Astrocyte (in vitro differentiated cells and primary cell): ENCODE results near the gene ZNRF1. TPM values are rescaled to one million over a fixed set of nuclear protein-coding genes. Genes with fewer than 3 reads are reported as not detected.

ENCODE experiments used
- DNase-seq: peaks from one replicate; pipeline ENCODE4 v3.0.0-alpha.2; 2010; ENCODE audit warnings: low read depth
- FAIRE-seq: peaks from 2 replicates; lab custom pipeline; 2011; peaks lifted over from hg19 to GRCh38; lab: Jason Lieb, UNC
- H2AFZ ChIP-seq: 2 replicates; pipeline ENCODE4 v1.6.0; 2012; ENCODE audit warnings: low read depth, low read length, inconsistent platforms
- H3K27ac ChIP-seq: 2 replicates; pipeline ENCODE4 v1.5.1; 2011; ENCODE audit warnings: low read depth, low read length, inconsistent platforms
- H3K27me3 ChIP-seq: 2 replicates; pipeline ENCODE4 v1.6.0; 2011; ENCODE audit warnings: low read length, inconsistent platforms; ENCODE audit not compliant: insufficient read depth
- H3K36me3 ChIP-seq: 2 replicates; pipeline ENCODE4 v1.5.1; 2011; ENCODE audit warnings: low read length, inconsistent platforms; ENCODE audit not compliant: insufficient read depth
- H3K4me1 ChIP-seq: 2 replicates; pipeline ENCODE4 v1.5.1; 2011; ENCODE audit warnings: low read length, inconsistent platforms; ENCODE audit not compliant: insufficient read depth
- H3K4me2 ChIP-seq: 2 replicates; pipeline ENCODE4 v1.6.0; 2012; ENCODE audit warnings: low read length, inconsistent platforms
- H3K4me3 ChIP-seq: 2 replicates; pipeline ENCODE4 v1.5.1; 2011; ENCODE audit warnings: low read depth, mild to moderate bottlenecking, low read length, inconsistent platforms; ENCODE audit not compliant: insufficient read depth
- H3K79me2 ChIP-seq: 2 replicates; pipeline ENCODE4 v1.6.0; 2012; ENCODE audit warnings: mild to moderate bottlenecking, low read length, inconsistent platforms; ENCODE audit not compliant: insufficient read depth
- H3K9ac ChIP-seq: 2 replicates; pipeline ENCODE4 v1.6.0; 2012; ENCODE audit warnings: mild to moderate bottlenecking, low read length, inconsistent platforms
- H3K9me3 ChIP-seq: 2 replicates; pipeline ENCODE4 v1.5.1; 2012; ENCODE audit warnings: low read depth, mild to moderate bottlenecking, low read length, inconsistent platforms; ENCODE audit not compliant: insufficient read depth
- H4K20me1 ChIP-seq: 2 replicates; pipeline ENCODE4 v1.6.0; 2012; ENCODE audit warnings: low read length, inconsistent platforms; ENCODE audit not compliant: insufficient read depth
- H3K27ac Mint-ChIP-seq: one replicate; pipeline ENCODE4 v1.8.0; 2021; ENCODE audit warnings: mild to moderate bottlenecking, mixed read lengths; ENCODE audit not compliant: unreplicated experiment
- H3K27me3 Mint-ChIP-seq: one replicate; pipeline ENCODE4 v1.8.0; 2021; ENCODE audit warnings: low read depth, mixed read lengths; ENCODE audit not compliant: unreplicated experiment
- H3K36me3 Mint-ChIP-seq: one replicate; pipeline ENCODE4 v1.8.0; 2021; ENCODE audit warnings: low read depth, mixed read lengths; ENCODE audit not compliant: unreplicated experiment
- H3K4me1 Mint-ChIP-seq: one replicate; pipeline ENCODE4 v1.8.0; 2021; ENCODE audit warnings: low read depth, mixed read lengths; ENCODE audit not compliant: unreplicated experiment
- H3K4me3 Mint-ChIP-seq: one replicate; pipeline ENCODE4 v1.8.0; 2021; ENCODE audit warnings: mild to moderate bottlenecking, moderate library complexity, mixed read lengths; ENCODE audit not compliant: unreplicated experiment
- H3K9me3 Mint-ChIP-seq: one replicate; pipeline ENCODE4 v1.8.0; 2021; ENCODE audit warnings: mild to moderate bottlenecking, mixed read lengths; ENCODE audit not compliant: unreplicated experiment
- CTCF ChIP-seq: IDR thresholded peaks from 2 replicates; pipeline ENCODE4 v1.5.1; 2011; ENCODE audit warnings: low read depth, mild to moderate bottlenecking, inconsistent platforms, low read length, moderate library complexity; ENCODE audit not compliant: insufficient read depth
- EZH2 ChIP-seq: IDR thresholded peaks from 2 replicates; pipeline ENCODE4 v1.6.1; 2012; ENCODE audit warnings: mild to moderate bottlenecking, low read length, inconsistent platforms; ENCODE audit not compliant: insufficient read depth
- total RNA-seq: library from RNA; stranded (reverse); gene quantifications from 2 replicates; pipeline ENCODE4 v1.2.1, GENCODE V29; 2021

ZNRF1 gene
- total RNA-seq, 1 donor from 2014 or later = 21.9 TPM

- Mint-ChIP-seq H3K27ac (no peak overlapping the region), H3K36me3 (no peaks in the 10 kb centered on the region), H3K9me3 (peaks cover 18% of the 10 kb centered on the region), H3K4me3 (no peak overlapping the region), H3K27me3 (peaks cover 39% of the 10 kb centered on the region), H3K4me1 (peaks cover 8% of the 10 kb centered on the region)
- H3K9me3 ChIP-seq = no peaks in the 10 kb centered on the region
- H3K4me2 ChIP-seq = no peak overlapping the region
- no peaks in the 10 kb centered on the region for H3K27me3 ChIP-seq
- H2AFZ ChIP-seq = no peak overlapping the region
- DNase-seq = no peak
- H4K20me1 ChIP-seq = peaks cover 14% of the 10 kb centered on the region
- peaks cover 10% of the 10 kb centered on the region for H3K4me1 ChIP-seq
- H3K27ac ChIP-seq = no peak overlapping the region
- H3K79me2 ChIP-seq = no peaks in the 10 kb centered on the region
- H3K36me3 ChIP-seq = no peaks in the 10 kb centered on the region
- H3K9ac ChIP-seq = no peak overlapping the region
- no peak for FAIRE-seq
- TF ChIP-seq CTCF (no peak), EZH2 (no peak)
- H3K4me3 ChIP-seq = no peak overlapping the region
Observed at GRCh38 chr16:75114946-75115825, 116.4 kb downstream of the ZNRF1 start.

- no peak within 1 kb of the TSS for H2AFZ ChIP-seq
- H3K4me3 ChIP-seq = peak within 1 kb of the TSS; percentile 34
- Mint-ChIP-seq H3K36me3 (no peaks in the 10 kb centered on the region), H3K4me1 (no peaks in the 10 kb centered on the region), H3K4me3 (no peak within 1 kb of the TSS), H3K27ac (no peak within 1 kb of the TSS), H3K27me3 (peaks cover 40% of the 10 kb centered on the region), H3K9me3 (peaks cover 21% of the 10 kb centered on the region)
- TF ChIP-seq CTCF = no peak
- TF ChIP-seq EZH2 = no peak
- no peaks in the 10 kb centered on the region for H3K9me3 ChIP-seq
- DNase-seq = peak; percentile 47
- H3K79me2 ChIP-seq = no peaks in the 10 kb centered on the region
- H3K36me3 ChIP-seq = no peaks in the 10 kb centered on the region
- peaks cover 10% of the 10 kb centered on the region for H4K20me1 ChIP-seq
- no peak within 1 kb of the TSS for H3K9ac ChIP-seq
- H3K27me3 ChIP-seq = no peaks in the 10 kb centered on the region
- H3K4me1 ChIP-seq = no peaks in the 10 kb centered on the region
- peak within 1 kb of the TSS; percentile 67 for H3K4me2 ChIP-seq
- H3K27ac ChIP-seq = no peak within 1 kb of the TSS
- no peak for FAIRE-seq
Observed at GRCh38 chr16:75116081-75116910, 117.5 kb downstream of the ZNRF1 start, which contains the start of gene LDHD. LDHD (minus strand) TSS chr16:75116780; CDS start chr16:75116720, 60 bp downstream.
